ENCODE results near the gene PIP5KL1.

Gene PIP5KL1

DNA sequence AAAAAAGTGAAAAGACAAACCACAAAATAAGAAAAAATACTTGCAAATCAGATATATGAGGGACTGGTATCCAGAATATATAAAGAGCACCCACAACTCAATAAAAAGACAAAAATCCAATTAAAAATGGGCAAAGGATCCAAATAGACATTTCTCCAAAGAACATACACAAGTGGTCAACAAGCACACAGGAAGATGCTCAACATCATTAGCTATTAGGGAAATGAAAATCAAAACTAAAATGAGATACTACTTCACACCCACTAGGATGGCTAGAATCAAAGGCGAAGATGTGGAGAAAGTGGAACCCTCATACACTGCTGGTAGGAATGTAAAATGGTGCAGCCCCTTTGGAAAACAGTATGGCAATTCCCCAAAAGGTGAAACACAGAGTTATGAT lies 28.2 kb upstream of the PIP5KL1 start:
- DNase-seq (ENCODE audit: low read depth), result no peak
- H3K4me3 ChIP-seq (ENCODE audit: low read depth, low read length), result no peak overlapping the region
- TF ChIP-seq, protein P1, sequence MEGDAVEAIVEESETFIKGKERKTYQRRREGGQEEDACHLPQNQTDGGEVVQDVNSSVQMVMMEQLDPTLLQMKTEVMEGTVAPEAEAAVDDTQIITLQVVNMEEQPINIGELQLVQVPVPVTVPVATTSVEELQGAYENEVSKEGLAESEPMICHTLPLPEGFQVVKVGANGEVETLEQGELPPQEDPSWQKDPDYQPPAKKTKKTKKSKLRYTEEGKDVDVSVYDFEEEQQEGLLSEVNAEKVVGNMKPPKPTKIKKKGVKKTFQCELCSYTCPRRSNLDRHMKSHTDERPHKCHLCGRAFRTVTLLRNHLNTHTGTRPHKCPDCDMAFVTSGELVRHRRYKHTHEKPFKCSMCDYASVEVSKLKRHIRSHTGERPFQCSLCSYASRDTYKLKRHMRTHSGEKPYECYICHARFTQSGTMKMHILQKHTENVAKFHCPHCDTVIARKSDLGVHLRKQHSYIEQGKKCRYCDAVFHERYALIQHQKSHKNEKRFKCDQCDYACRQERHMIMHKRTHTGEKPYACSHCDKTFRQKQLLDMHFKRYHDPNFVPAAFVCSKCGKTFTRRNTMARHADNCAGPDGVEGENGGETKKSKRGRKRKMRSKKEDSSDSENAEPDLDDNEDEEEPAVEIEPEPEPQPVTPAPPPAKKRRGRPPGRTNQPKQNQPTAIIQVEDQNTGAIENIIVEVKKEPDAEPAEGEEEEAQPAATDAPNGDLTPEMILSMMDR (IDR thresholded peaks at IDR 0.05; ENCODE audit: insufficient read depth, low read depth, low read length, missing control alignments), result no peak

DNA sequence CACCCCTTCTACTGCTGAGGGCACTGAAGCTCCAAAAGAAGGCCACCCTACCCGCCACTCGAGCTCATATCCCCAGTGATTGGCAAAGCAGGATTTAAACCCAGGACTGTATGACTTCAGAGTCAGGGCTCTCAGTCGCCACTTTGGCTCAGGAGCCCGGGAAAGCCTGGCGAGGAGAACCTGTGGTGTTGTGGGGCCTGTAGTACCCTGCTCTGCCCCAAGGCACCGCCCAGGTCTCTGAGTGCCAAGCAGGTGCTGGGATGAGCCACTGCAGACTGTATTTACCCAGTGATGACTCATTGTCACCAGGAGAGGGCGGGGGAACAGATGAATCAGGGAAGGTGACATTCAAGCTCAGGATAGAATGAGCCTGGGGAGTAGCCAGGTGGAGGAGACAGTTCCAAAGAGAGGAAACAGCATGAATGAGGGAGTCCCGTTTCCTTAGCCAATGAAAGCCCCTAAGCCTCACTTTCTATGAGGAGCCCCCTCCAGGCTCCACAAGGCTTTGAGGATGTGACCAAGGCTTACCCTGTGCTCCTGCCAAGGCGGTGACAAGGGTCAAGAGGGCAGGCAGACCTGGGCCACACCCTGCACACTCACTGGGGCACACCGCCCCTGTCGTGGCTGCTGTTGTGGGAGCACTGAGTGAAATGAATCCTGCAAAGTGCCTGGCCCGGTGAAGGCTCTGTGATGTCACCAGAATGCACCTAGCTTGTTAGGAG lies 24.9 kb upstream of the PIP5KL1 start:
- TF ChIP-seq, protein P1 (IDR thresholded peaks at IDR 0.05; ENCODE audit: insufficient read depth, low read depth, low read length, missing control alignments), result peak; percentile 63
- DNase-seq (ENCODE audit: low read depth), result peak; percentile 80
- H3K4me3 ChIP-seq (ENCODE audit: low read depth, low read length), result no peak overlapping the region

- TF ChIP-seq, protein P1 (IDR thresholded peaks at IDR 0.05; ENCODE audit: insufficient read depth, low read depth, low read length, missing control alignments), result no peak
- DNase-seq (ENCODE audit: low read depth), result no peak
- H3K4me3 ChIP-seq (ENCODE audit: low read depth, low read length), result no peak overlapping the region
Measured at GRCh38 chr9:127954831-127955293, 24.3 kb upstream of the PIP5KL1 start.

DNA sequence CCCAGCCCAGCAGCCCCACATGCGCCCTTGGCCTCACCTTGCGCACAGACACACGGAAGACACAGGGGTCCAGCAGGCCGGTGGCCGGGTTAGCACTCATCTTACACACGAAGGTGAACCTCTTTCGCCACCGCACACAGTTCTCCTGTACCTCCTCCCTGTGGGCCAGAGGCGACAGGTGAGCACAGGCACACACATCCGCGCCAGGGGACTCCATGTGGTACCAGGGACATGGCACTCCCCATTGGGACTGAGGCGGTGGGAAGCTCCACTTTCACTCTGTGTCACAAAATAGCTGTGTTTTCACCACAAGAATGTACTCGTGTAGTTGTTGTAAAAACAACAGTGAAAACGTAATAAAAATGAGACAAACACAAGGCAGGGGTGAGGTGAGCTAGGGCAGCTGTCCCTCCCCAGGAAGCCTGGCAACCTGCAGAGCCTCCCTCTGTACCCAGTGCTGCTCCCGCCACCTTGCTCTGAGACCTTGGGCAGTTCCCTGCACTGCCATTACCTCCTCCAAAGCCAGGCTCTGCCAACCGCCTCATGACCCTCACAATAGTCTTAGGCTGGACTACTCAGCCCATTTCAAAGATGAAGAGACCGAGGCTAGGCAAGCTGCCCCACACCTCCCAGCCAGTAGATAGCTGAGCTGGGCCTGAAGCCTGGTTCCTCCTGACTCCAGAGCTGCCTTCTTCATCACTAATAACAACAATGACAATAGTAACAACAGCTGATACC lies 23.4 kb upstream of the PIP5KL1 start:
- no peak for DNase-seq (ENCODE audit: low read depth)
- TF ChIP-seq, protein P1 (IDR thresholded peaks at IDR 0.05; ENCODE audit: insufficient read depth, low read depth, low read length, missing control alignments), result no peak
- no peak overlapping the region for H3K4me3 ChIP-seq (ENCODE audit: low read depth, low read length)

- TF ChIP-seq, protein P1 (IDR thresholded peaks at IDR 0.05; ENCODE audit: insufficient read depth, low read depth, low read length, missing control alignments), result no peak
- H3K4me3 ChIP-seq (ENCODE audit: low read depth, low read length), result no peak overlapping the region
- no peak for DNase-seq (ENCODE audit: low read depth)
Measured at GRCh38 chr9:127953154-127953553, 22.6 kb upstream of the PIP5KL1 start.

GRCh38 chr9:127950513-127951289 lies 20.1 kb upstream of the PIP5KL1 start:
- TF ChIP-seq, protein P1 (IDR thresholded peaks at IDR 0.05; ENCODE audit: insufficient read depth, low read depth, low read length, missing control alignments), result no peak

More at GRCh38 chr9:127950513-127951289, 20.1 kb upstream of the PIP5KL1 start:
- DNase-seq (ENCODE audit: low read depth), result no peak
- H3K4me3 ChIP-seq (ENCODE audit: low read depth, low read length), result no peak overlapping the region
